Pulmonary artery endothelial cell (primary cell): ENCODE measurements around the gene SHPK. TPM values are rescaled to one million over a fixed set of nuclear protein-coding genes. Genes with fewer than 3 reads are reported as not detected.

Experiments used
- total RNA-seq: library from RNA; depleted of rRNA; stranded (reverse); fragments of >200 nt; gene quantifications from 2 replicates; pipeline ENCODE4 v1.2.3, GENCODE V29; 2014

The SHPK gene
- total RNA-seq, 1 donor from 2014 or later, result 21.8 TPM

Other genes with a start within 250 kb of the SHPK start
- gene OR3A2, start 249.9 kb downstream of the SHPK start, total RNA-seq, result not detected in 2 replicates
- not detected in 2 replicates for gene OR1E1, start 237.8 kb downstream of the SHPK start, total RNA-seq
- gene OR3A3, start 224.9 kb downstream of the SHPK start, total RNA-seq, result not detected in 2 replicates
- gene OR1E2, start 202.4 kb downstream of the SHPK start, total RNA-seq, result not detected in 2 replicates
- 0.07 TPM in 1 of 2 replicates, not detected in the other for gene SPATA22, start 164.4 kb downstream of the SHPK start, total RNA-seq
- not detected in 2 replicates for gene ASPA, start 160.3 kb downstream of the SHPK start, total RNA-seq
- not detected in 2 replicates for gene TRPV3, start 78.4 kb downstream of the SHPK start, total RNA-seq
- 0.33 and 0.78 TPM in 2 replicates for gene TRPV1, start 26.8 kb downstream of the SHPK start, total RNA-seq
- gene CTNS, start 510 bp upstream of the SHPK start, total RNA-seq, result 13.1 and 17.7 TPM in 2 replicates
- 166 and 230 TPM in 2 replicates for gene TAX1BP3, start 32.3 kb upstream of the SHPK start, total RNA-seq
- 17.6 and 23.2 TPM in 2 replicates for gene EMC6, start 32.6 kb upstream of the SHPK start, total RNA-seq
- gene P2RX5, start 59.9 kb upstream of the SHPK start, total RNA-seq, result 0.13 and 0.35 TPM in 2 replicates
- gene HASPIN, start 87.7 kb upstream of the SHPK start, total RNA-seq, result 8.9 and 14.9 TPM in 2 replicates
- 19.2 and 23.5 TPM in 2 replicates for gene ITGAE, start 164.9 kb upstream of the SHPK start, total RNA-seq
- 19.9 and 27.6 TPM in 2 replicates for gene NCBP3, start 210.0 kb upstream of the SHPK start, total RNA-seq